MM.1S (cell line): ENCODE data around the gene ZFYVE28.

Source experiments
- CTCF ChIP-seq: fragments of 300-600 bp; sonication (generic); IDR thresholded peaks from 2 replicates; pipeline ENCODE4 v1.5.1; 2016; ENCODE audit warnings: antibody characterized with exemption, low read length, mixed read lengths
- EZH2 ChIP-seq: fragments of 300-600 bp; sonication (generic); optimal IDR thresholded peaks from 2 replicates; pipeline ENCODE3; 2017; ENCODE audit warnings: low read depth, mild to moderate bottlenecking, antibody characterized with exemption, low read length, mixed read lengths
- EZH2phosphoT487 ChIP-seq: fragments of 300-600 bp; sonication (generic); IDR thresholded peaks from 2 replicates; pipeline ENCODE4 v1.6.1; 2018; ENCODE audit warnings: antibody characterized with exemption, low read length

- TF ChIP-seq CTCF (no peak), EZH2 (no peak), EZH2phosphoT487 (no peak)
These were observed 3.5 kb upstream of the ZFYVE28 start for GRCh38 chr4:2421928-2422327.
